SU-DHL-6 (cell line): ENCODE results near the gene PLD1.
A peak's percentile ranks its signal among the peaks of the same experiment; 100 is the strongest.

ENCODE experiments used
- H2AFZ ChIP-seq: fragments of 200-600 bp; sonication (generic); 2 replicates; pipeline ENCODE4 v1.6.1; 2014; ENCODE audit warnings: low read depth, mild to moderate bottlenecking, moderate library complexity, mixed read lengths, antibody characterized with exemption, low read length; ENCODE audit not compliant: severe bottlenecking
- H3F3A ChIP-seq: fragments of 200-600 bp; shearing (Covaris generic); 2 replicates; pipeline ENCODE4 v1.6.0; 2016; ENCODE audit warnings: antibody characterized with exemption, mild to moderate bottlenecking; ENCODE audit not compliant: insufficient read depth
- H3K27ac ChIP-seq: fragments of 200-600 bp; sonication (generic); 2 replicates; pipeline ENCODE4 v1.5.1; 2016; ENCODE audit warnings: low read depth, mild to moderate bottlenecking, low read length, moderate library complexity, mixed read lengths
- H3K27me3 ChIP-seq: fragments of 200-600 bp; sonication (generic), shearing (Covaris generic); 2 replicates; pipeline ENCODE4 v1.6.0; 2014; ENCODE audit warnings: mild to moderate bottlenecking, low read length
- H3K36me3 ChIP-seq: fragments of 200-600 bp; sonication (generic); 2 replicates; pipeline ENCODE4 v1.6.1; 2014; ENCODE audit warnings: mild to moderate bottlenecking, low read length, mixed read lengths
- H3K4me2 ChIP-seq: fragments of 300-600, 200-600 bp; shearing (Covaris generic), sonication (generic); 2 replicates; pipeline ENCODE4 v1.6.0; 2014; ENCODE audit warnings: low read length, low read depth, mild to moderate bottlenecking; ENCODE audit not compliant: poor library complexity, severe bottlenecking
- H3K4me3 ChIP-seq: fragments of 200-600 bp; sonication (generic); 2 replicates; pipeline ENCODE4 v1.5.1; 2014; ENCODE audit warnings: antibody characterized with exemption, low read length, mild to moderate bottlenecking, mixed read lengths; ENCODE audit not compliant: insufficient read depth, poor library complexity, severe bottlenecking
- H3K79me2 ChIP-seq: fragments of 200-600 bp; sonication (generic); 2 replicates; pipeline ENCODE4 v1.6.1; 2014; ENCODE audit warnings: mild to moderate bottlenecking, low read length, moderate library complexity; ENCODE audit not compliant: insufficient read depth
- H3K9ac ChIP-seq: fragments of 200-600 bp; sonication (generic); 2 replicates; pipeline ENCODE4 v1.7.0; 2014; ENCODE audit warnings: mild to moderate bottlenecking, low read length
- H3K9me2 ChIP-seq: fragments of 200-600 bp; sonication (generic); replicated peaks from 2 replicates; pipeline ENCODE4 v1.6.1; 2014; ENCODE audit warnings: low read length; ENCODE audit not compliant: insufficient read depth
- H3K9me3 ChIP-seq: fragments of 200-600 bp; sonication (generic); 2 replicates; pipeline ENCODE4 v1.6.1; 2014; ENCODE audit warnings: low read length, mixed read lengths; ENCODE audit not compliant: insufficient read depth
- H4K20me1 ChIP-seq: fragments of 200-600 bp; sonication (generic); 2 replicates; pipeline ENCODE4 v1.6.1; 2014; ENCODE audit warnings: low read depth, mild to moderate bottlenecking, antibody characterized with exemption, low read length, moderate library complexity, mixed read lengths
- EZH2phosphoT487 ChIP-seq: fragments of 200-600 bp; sonication (generic), shearing (Covaris generic); conservative IDR thresholded peaks from 2 replicates; pipeline ENCODE4 v1.6.1; 2018; ENCODE audit warnings: mild to moderate bottlenecking, antibody characterized with exemption, low read length, moderate library complexity, mixed read lengths
- TF ChIP-seq, protein P1 (sequence below): fragments of 200-600 bp; sonication (generic); IDR thresholded peaks from one replicate; pipeline ENCODE4 v1.5.1; 2017; ENCODE audit warnings: antibody characterized with exemption, mild to moderate bottlenecking, low read length, moderate library complexity; ENCODE audit not compliant: insufficient read depth, poor library complexity, severe bottlenecking

PLD1 gene

DNA sequence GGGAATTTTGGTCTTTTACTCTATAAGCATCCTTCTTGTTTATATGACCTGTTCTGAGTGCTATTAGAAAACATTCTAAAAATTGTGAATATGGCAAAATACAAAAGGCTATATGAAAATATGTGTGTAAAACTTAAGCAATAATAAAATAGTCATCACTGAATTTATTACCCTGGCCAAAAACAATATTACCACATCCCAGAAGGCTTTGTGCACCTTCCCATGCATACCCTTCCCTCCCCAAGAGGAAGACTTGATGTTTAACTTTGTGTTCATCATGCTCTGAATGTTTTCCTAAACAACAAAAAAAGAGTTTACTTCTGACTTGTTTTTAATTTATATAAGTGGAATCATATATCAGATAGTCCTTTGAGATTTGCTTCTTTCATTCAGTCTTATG lies 195.0 kb downstream of the PLD1 start:
- 0 out of 2 replicates have a peak, but pooled peaks cover 3% of the 10 kb centered on the region for H3F3A ChIP-seq
- H3K4me3 ChIP-seq, result no peak overlapping the region
- H3K4me2 ChIP-seq, result no peak overlapping the region
- H4K20me1 ChIP-seq, result no peaks in the 10 kb centered on the region
- H3K9me3 ChIP-seq, result no peaks in the 10 kb centered on the region
- H3K79me2 ChIP-seq, result no peaks in the 10 kb centered on the region
- H3K27me3 ChIP-seq, result no peaks in the 10 kb centered on the region
- no peak overlapping the region for H3K27ac ChIP-seq
- H3K9ac ChIP-seq, result no peak overlapping the region
- TF ChIP-seq, protein P1, sequence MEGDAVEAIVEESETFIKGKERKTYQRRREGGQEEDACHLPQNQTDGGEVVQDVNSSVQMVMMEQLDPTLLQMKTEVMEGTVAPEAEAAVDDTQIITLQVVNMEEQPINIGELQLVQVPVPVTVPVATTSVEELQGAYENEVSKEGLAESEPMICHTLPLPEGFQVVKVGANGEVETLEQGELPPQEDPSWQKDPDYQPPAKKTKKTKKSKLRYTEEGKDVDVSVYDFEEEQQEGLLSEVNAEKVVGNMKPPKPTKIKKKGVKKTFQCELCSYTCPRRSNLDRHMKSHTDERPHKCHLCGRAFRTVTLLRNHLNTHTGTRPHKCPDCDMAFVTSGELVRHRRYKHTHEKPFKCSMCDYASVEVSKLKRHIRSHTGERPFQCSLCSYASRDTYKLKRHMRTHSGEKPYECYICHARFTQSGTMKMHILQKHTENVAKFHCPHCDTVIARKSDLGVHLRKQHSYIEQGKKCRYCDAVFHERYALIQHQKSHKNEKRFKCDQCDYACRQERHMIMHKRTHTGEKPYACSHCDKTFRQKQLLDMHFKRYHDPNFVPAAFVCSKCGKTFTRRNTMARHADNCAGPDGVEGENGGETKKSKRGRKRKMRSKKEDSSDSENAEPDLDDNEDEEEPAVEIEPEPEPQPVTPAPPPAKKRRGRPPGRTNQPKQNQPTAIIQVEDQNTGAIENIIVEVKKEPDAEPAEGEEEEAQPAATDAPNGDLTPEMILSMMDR, result no peak
- no peak for TF ChIP-seq EZH2phosphoT487
- H2AFZ ChIP-seq, result no peak overlapping the region
- H3K9me2 ChIP-seq, result no peaks in the 10 kb centered on the region
- H3K36me3 ChIP-seq, result no peaks in the 10 kb centered on the region

DNA sequence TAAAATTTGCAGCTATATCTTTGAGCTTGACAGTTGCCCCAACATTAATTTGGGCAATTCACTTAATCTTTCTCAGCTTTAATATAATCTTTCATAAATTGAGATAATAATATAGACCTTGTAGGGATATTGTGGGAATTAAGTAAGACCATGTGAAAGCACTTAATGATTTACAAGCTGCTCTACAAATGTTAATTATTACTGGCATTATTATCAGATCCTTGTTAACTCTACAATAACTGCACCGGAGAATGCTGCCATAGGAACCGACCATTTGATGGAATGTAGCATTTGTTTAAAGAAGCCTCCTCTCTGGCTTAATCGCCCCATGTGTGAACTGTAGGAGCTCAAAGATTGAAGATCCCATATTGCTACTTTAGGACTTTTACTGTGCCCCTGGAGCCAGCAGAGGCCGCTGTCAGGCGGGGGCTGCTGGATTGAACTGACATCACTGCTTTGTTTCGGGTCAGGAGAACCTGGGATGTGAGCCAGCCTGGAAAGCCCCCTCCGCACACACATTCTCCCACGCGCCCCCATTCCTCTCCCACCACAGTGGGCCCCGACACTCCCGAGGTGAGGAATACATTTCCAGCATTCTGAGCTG lies 195.9 kb downstream of the PLD1 start:
- H2AFZ ChIP-seq, result no peak overlapping the region
- no peak overlapping the region for H3K4me2 ChIP-seq

DNA sequence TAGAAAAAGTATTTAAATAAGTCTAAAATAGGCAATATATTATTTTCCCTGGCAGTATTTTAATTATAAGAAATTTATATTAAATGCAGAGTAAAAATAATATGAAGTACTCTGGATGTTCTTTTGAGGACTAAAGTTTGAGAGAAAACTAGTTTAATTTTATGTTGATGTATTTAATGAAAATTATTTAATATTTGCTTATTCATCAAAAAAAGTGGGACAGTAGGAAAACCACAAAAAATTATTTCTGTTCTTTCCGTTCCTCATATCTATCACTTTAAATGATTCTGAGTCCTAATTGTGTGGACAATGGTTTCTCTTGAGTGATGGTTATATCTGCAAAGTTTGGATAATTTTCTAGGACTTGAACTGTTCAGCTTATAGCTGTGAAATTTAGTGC lies 202.8 kb downstream of the PLD1 start:
- no peak overlapping the region for H3K9ac ChIP-seq
- H3K36me3 ChIP-seq, result no peaks in the 10 kb centered on the region
- H3F3A ChIP-seq, result no peaks in the 10 kb centered on the region
- no peaks in the 10 kb centered on the region for H3K27me3 ChIP-seq
- no peaks in the 10 kb centered on the region for H3K79me2 ChIP-seq
- TF ChIP-seq EZH2phosphoT487, result no peak
- TF ChIP-seq, protein P1, result no peak
- H3K9me2 ChIP-seq, result no peaks in the 10 kb centered on the region
- no peak overlapping the region for H2AFZ ChIP-seq
- H3K4me3 ChIP-seq, result no peak overlapping the region
- no peak overlapping the region for H3K4me2 ChIP-seq
- no peak overlapping the region for H3K27ac ChIP-seq
- H4K20me1 ChIP-seq, result no peaks in the 10 kb centered on the region
- no peaks in the 10 kb centered on the region for H3K9me3 ChIP-seq

More for the DNA sequence above, 195.9 kb downstream of the PLD1 start:
- Histone ChIP-seq H3K27ac (no peak overlapping the region), H3K9ac (no peak overlapping the region), H3K4me3 (no peak overlapping the region), H4K20me1 (no peaks in the 10 kb centered on the region), H3K36me3 (no peaks in the 10 kb centered on the region), H3F3A (0 out of 2 replicates have a peak, but pooled peaks cover 3% of the 10 kb centered on the region), H3K79me2 (no peaks in the 10 kb centered on the region), H3K9me2 (no peaks in the 10 kb centered on the region), H3K27me3 (no peaks in the 10 kb centered on the region), H3K9me3 (no peaks in the 10 kb centered on the region)
- TF ChIP-seq, protein P1, result peak; percentile 35
- TF ChIP-seq EZH2phosphoT487, result no peak
